KOPT-K1 (cell line): ENCODE measurements around the gene PPP1R3E.
A peak's percentile ranks its signal among the peaks of the same experiment; 100 is the strongest.
"Not testable (repeated sequence)": the region's sequence is repeated elsewhere in the genome, so short reads cannot be mapped to it uniquely, and the experiment has no call there.

ENCODE experiments used
- H3K27ac ChIP-seq: fragments of 200-600 bp; sonication (generic); 2 replicates; pipeline ENCODE4 v1.5.1; 2016; ENCODE audit warnings: antibody characterized with exemption, mild to moderate bottlenecking, low read depth, low read length; ENCODE audit not compliant: poor library complexity, severe bottlenecking
- H3K36me3 ChIP-seq: fragments of 200-600 bp; sonication (generic); 2 replicates; pipeline ENCODE4 v1.5.1; 2017; ENCODE audit warnings: antibody characterized with exemption, mild to moderate bottlenecking, low read length, moderate library complexity; ENCODE audit not compliant: insufficient read depth
- H3K9me3 ChIP-seq: fragments of 200-600 bp; sonication (generic); 2 replicates; pipeline ENCODE4 v1.5.1; 2017; ENCODE audit warnings: antibody characterized with exemption, low read length, mild to moderate bottlenecking; ENCODE audit not compliant: insufficient read depth, poor library complexity, severe bottlenecking

PPP1R3E gene

GRCh38 chr14:23326491-23327332 lies 24.1 kb upstream of the PPP1R3E start:
- Histone ChIP-seq H3K27ac (no peak overlapping the region), H3K9me3 (no peaks in the 10 kb centered on the region), H3K36me3 (peaks cover 46% of the 10 kb centered on the region)

- not testable (repeated sequence) for H3K27ac ChIP-seq, H3K9me3 ChIP-seq
- H3K36me3 ChIP-seq, result peaks cover 46% of the 10 kb centered on the region
These were observed 23.1 kb upstream of the PPP1R3E start for GRCh38 chr14:23325746-23326145.

- peaks cover 46% of the 10 kb centered on the region for H3K36me3 ChIP-seq
- no peaks in the 10 kb centered on the region for H3K9me3 ChIP-seq
- H3K27ac ChIP-seq, result no peak overlapping the region
These were observed 22.3 kb upstream of the PPP1R3E start for GRCh38 chr14:23324993-23325392.

- no peaks in the 10 kb centered on the region for H3K9me3 ChIP-seq
- H3K27ac ChIP-seq, result no peak overlapping the region
- peaks cover 46% of the 10 kb centered on the region for H3K36me3 ChIP-seq
These were observed 21.8 kb upstream of the PPP1R3E start for GRCh38 chr14:23324455-23324846.

- Histone ChIP-seq H3K36me3 (peaks cover 46% of the 10 kb centered on the region), H3K27ac (no peak overlapping the region), H3K9me3 (no peaks in the 10 kb centered on the region)
These were observed 21.3 kb upstream of the PPP1R3E start for GRCh38 chr14:23323838-23324454.

GRCh38 chr14:23322568-23323517 lies 20.2 kb upstream of the PPP1R3E start:
- no peaks in the 10 kb centered on the region for H3K9me3 ChIP-seq
- H3K27ac ChIP-seq, result peak overlapping the region; percentile 74
- H3K36me3 ChIP-seq, result peaks cover 46% of the 10 kb centered on the region

- peaks cover 43% of the 10 kb centered on the region for H3K36me3 ChIP-seq
- H3K9me3 ChIP-seq, result no peaks in the 10 kb centered on the region
- peak overlapping the region; percentile 74 for H3K27ac ChIP-seq
These were observed 19.2 kb upstream of the PPP1R3E start for GRCh38 chr14:23321572-23322547.

GRCh38 chr14:23320584-23321571 lies 18.2 kb upstream of the PPP1R3E start, which contains the start of gene PABPN1:
PABPN1 (plus strand) TSS chr14:23321457; CDS start chr14:23321470, 13 bp downstream.
- Histone ChIP-seq H3K36me3 (peaks cover 33% of the 10 kb centered on the region), H3K27ac (peak within 1 kb of the TSS; percentile 75), H3K9me3 (no peaks in the 10 kb centered on the region)

GRCh38 chr14:23319746-23320583 lies 17.3 kb upstream of the PPP1R3E start:
- Histone ChIP-seq H3K9me3 (no peaks in the 10 kb centered on the region), H3K36me3 (peaks cover 24% of the 10 kb centered on the region), H3K27ac (peak overlapping the region; percentile 75)

- H3K27ac ChIP-seq, result no peak overlapping the region
- no peaks in the 10 kb centered on the region for H3K36me3 ChIP-seq
- H3K9me3 ChIP-seq, result no peaks in the 10 kb centered on the region
These were observed 13.6 kb upstream of the PPP1R3E start for GRCh38 chr14:23316300-23316699.

GRCh38 chr14:23310546-23310945 lies 7.9 kb upstream of the PPP1R3E start:
- Histone ChIP-seq H3K36me3 (no peaks in the 10 kb centered on the region), H3K27ac (no peak overlapping the region), H3K9me3 (no peaks in the 10 kb centered on the region)

GRCh38 chr14:23308721-23309445 lies 6.2 kb upstream of the PPP1R3E start:
- no peak overlapping the region for H3K27ac ChIP-seq
- no peaks in the 10 kb centered on the region for H3K36me3 ChIP-seq
- no peaks in the 10 kb centered on the region for H3K9me3 ChIP-seq
